ENCODE results near the gene ALDH16A1.

GRCh38 chr19:49475995-49476880 lies 23.2 kb downstream of the ALDH16A1 start:
- no peak for TF ChIP-seq POLR2AphosphoS5 (IDR thresholded peaks at IDR 0.05; ENCODE audit: low read depth, low read length)
- TF ChIP-seq POLR2A (IDR thresholded peaks at IDR 0.05; ENCODE audit: low read depth, low read length) = no peak
